HT-29 (cell line): ENCODE results near the gene SH3BGRL3. TPM values are rescaled to one million over a fixed set of nuclear protein-coding genes. Genes with fewer than 3 reads are reported as not detected.

Source experiments
- DNase-seq: peaks from one replicate; pipeline ENCODE4 v3.0.0-alpha.2; 2015; ENCODE audit warnings: low spot score
- total RNA-seq: library from RNA; depleted of rRNA; stranded (reverse); fragments of >200 nt; shearing (Covaris generic); gene quantifications from 2 replicates; pipeline ENCODE4 v1.2.3, GENCODE V29; 2014

The SH3BGRL3 gene
- total RNA-seq, 1 experiment from 2014 or later = 198 TPM

GRCh38 chr1:26277719-26278118 is 2.2 kb upstream of the SH3BGRL3 start:
- DNase-seq = no peak

- peak; percentile 85 for DNase-seq
Observed at GRCh38 chr1:26278303-26278702, 1.6 kb upstream of the SH3BGRL3 start.

- peak; percentile 75 for DNase-seq
Observed at GRCh38 chr1:26278724-26279455, 996 bp upstream of the SH3BGRL3 start.

GRCh38 chr1:26280333-26281042 is 602 bp downstream of the SH3BGRL3 start:
- DNase-seq = peak; percentile 19

DNA sequence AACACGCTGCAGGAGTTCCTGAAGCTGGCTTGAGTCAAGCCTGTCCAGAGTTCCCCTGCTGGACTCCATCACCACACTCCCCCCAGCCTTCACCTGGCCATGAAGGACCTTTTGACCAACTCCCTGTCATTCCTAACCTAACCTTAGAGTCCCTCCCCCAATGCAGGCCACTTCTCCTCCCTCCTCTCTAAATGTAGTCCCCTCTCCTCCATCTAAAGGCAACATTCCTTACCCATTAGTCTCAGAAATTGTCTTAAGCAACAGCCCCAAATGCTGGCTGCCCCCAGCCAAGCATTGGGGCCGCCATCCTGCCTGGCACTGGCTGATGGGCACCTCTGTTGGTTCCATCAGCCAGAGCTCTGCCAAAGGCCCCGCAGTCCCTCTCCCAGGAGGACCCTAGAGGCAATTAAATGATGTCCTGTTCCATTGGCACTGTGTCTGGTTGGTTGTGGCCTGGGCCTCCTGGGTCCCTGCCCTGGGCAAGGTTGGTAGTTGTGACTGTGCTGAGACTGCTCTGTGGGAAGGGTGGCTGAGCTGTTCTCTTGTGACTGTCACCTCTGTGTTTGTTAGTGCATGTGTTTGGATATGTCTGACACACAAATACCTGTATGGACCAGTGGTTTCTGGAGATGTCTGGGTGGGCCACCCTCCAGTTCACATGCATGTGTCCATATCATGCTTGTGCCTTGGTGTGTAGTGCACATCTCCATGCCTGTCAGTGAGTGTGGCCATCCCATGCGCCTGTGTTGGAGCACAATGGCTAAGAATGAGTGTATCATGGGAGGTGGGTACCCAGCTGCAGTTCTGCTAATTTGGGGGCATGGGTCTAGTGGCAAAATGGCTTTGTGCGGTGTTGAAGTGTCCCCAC is 1.4 kb downstream of the SH3BGRL3 start:
- peak; percentile 19 for DNase-seq

GRCh38 chr1:26281971-26282370 is 2.1 kb downstream of the SH3BGRL3 start:
- peak; percentile 32 for DNase-seq

GRCh38 chr1:26282401-26282918 is 2.6 kb downstream of the SH3BGRL3 start:
- DNase-seq = peak; percentile 3

- DNase-seq = no peak
Observed at GRCh38 chr1:26283279-26283853, 3.5 kb downstream of the SH3BGRL3 start.

DNA sequence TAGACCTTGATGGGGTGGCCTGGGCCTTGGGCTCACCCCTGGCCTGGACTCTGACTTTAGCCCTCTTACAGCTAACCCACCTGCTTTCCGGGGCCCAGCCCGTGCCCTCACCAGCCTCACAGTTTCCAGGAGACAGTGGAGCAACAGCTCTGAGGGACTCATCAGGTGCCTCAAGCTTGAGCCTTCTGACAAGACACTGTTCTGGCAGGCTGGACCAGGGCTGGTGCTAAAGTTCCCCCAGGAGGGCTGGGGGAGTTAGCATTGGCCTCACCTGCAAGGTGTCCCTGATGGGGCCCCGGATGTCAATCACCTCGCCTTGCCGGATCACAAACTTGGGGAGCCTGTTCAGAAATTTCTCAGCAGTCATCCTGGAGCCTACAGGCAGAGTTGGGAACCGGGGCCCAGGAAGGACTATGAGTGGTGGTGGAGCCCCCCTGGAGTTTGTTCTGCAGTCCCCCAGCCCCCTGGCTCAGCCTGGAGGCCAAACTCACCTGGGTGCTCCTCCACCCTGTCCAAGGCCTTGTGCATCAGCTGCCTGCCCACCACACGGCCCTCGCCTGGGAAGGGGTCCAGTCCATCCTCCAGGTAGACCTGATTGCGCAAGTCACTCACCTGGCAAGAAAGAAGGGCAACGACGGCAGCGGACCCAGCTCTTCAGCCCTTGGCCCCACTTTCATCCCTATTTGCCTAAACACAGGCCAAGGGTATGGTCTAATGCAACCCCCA is 4.1 kb downstream of the SH3BGRL3 start:
- DNase-seq = no peak

DNA sequence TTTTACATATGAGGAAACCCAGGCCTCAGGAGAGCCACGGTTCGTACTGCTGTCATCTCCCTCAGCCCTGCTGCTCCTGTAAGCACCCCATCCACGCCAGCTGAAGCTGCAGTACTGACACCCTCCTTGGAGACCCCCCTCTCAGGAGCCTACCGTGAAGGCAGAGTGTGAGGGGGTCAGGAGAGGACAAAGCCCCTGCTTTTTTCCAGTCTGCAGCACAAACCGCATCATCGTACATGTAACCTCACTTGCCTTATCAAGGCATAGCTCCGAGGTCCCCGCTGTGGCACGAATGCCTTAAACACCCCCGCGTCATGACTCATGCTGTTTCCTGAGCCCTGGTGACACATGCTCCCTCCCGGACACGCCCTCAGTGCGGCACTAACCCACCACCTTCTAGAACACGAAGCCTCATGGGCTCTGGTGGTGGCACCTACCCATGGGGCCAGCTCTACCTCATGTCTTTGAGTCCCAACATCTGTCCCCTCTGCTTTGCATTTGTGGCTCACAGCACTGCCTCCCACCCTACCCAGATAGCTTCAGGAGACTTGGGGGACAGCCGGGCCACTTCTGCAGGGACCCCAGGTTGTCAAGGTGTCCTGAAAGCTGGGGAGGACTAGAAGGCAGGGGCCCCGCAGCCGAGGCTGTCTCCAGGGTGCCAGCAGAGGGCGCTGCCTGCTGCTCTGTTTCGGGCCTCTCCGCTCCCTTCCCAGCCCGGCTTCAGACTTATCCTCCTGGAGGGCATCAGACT is 4.9 kb downstream of the SH3BGRL3 start:
- DNase-seq = peak; percentile 89

DNA sequence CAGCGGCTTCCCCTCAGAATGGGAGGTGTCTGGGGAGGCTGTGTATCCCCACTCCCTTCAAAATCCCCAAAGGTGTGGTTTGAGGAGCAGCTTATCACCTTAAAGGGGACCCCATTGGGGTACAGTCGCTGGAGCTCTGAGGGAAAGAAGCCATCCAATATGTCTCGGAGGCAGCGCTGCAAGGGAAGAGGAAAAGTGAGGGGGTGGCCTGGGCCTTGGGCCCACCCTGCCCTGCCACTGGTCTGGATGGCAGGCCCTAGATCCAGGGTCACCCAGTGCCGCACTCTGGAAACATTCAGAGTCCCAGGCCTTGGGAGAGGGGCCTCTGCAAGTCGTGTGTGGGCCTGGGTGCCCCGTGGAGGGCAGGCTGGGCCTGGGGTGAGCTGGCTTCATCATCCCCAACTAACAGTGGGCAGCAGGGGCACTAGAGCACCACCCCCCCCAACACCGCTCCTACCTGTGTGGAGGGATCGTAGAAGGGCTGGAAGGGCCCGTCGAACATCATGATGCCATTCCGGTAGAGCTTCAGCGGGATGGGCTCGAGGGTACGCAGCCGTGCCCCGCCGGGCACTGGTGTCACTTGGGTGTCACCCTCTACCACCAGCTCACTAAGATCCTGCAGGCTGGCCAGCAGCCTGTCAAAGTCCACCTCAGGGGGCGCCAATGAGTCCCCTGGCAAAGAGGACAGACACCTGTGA is 5.6 kb downstream of the SH3BGRL3 start:
- DNase-seq = peak; percentile 61

DNA sequence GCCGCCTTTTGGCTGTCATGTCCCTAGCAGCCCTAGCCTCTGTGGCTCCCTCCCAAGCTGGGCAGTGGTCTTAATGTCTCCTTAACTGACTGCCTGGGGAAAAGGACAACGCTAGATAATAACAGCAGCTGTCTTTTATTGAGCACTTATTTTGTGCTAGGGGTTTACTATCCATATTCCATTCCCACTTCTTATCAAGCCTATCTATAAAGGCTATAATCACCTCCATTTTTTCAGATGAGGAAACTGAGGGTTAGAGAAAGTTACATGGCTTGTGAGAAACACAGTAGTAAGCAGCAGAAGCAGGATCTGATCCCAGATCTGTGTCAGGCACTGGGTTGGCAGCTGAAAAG is 6.2 kb downstream of the SH3BGRL3 start:
- no peak for DNase-seq

- DNase-seq = no peak
Observed at GRCh38 chr1:26287033-26287711, 7.3 kb downstream of the SH3BGRL3 start.

DNA sequence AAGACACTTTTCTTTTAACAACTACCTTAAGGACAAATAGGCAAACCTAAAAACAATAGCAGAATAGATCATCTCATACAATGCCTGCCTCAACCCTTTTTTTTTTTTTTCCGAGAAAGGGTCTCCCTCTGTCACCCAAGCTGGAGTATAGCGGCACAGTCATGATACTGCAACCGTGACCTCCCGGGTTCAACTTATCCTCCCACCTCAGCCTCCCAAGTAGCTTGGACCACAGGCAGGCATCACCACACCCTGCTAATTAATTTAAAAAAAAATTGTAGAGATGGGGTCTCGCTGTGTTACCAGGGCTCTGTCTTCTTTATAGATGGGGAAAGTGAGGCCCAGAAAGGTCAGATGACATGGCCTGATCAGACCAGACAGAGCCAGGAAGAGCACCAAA is 7.9 kb downstream of the SH3BGRL3 start:
- DNase-seq = no peak

GRCh38 chr1:26288311-26288941 is 8.5 kb downstream of the SH3BGRL3 start:
- no peak for DNase-seq

DNA sequence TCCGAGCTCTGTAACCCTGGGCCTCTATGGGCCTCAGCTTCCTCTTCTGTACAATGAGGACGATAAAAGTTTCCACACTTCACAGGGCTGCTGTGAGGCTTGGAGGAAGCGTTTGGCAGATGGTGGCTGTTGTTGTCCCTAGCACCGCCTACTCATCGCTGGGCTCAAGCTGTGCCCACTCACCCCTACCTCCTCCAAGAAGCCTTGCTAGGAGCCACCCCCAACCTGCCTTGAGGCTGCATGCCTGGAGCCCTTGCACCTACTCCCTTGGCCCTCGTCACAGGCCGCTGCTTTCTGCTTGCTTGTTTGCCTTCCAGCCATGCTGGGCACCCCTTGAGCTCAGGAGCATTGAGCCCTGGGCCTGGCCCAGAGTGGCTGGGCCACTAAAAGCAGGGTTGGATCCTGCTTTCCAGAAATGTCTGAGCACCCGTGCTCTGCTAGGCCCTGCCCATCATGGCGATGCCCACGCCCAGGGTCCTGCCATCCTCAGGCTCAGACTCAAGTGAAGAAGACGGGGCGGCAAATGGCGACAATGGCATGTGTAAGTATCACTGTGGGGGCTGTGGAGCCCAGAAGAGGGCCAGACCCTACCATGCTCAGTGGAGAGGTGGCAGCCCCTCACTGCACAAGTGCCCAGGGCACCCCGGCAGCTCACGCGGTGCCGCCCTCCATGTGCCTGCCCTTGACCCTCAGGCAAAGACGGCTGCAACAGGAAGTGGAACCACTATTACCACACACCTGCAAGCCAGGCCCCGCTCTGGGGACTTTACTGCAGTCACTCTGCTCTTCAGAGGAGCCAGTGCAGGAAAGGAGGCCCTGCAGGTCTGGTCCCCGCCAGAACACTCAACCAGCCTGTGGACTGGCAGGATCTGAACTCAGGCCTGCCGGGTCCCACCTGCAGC is 9.5 kb downstream of the SH3BGRL3 start:
- no peak for DNase-seq

- no peak for DNase-seq
Observed at GRCh38 chr1:26290122-26290881, 10.4 kb downstream of the SH3BGRL3 start.
